H1 (cell line): Measurements from ENCODE around the gene RALGAPA1. TPM values are rescaled to one million over a fixed set of nuclear protein-coding genes. Genes with fewer than 3 reads are reported as not detected.

ENCODE experiments used
- CTCF ChIA-PET: fragments of 300-600 bp; sonication (Branson Sonifier 250); formaldehyde crosslinking; loops from one replicate; lab custom pipeline; 2021; ENCODE audit not compliant: partially characterized antibody; lab: Charles Lee
- POLR2A ChIA-PET: fragments of 300-600 bp; sonication (Branson Sonifier 250); formaldehyde crosslinking; loops from one replicate; lab custom pipeline; 2021; ENCODE audit warnings: inconsistent platforms; ENCODE audit not compliant: partially characterized antibody; lab: Charles Lee
- DNase-seq, 2 experiments: peaks; one replicate each; pipeline versions ENCODE4 v3.0.0 to v3.0.0-alpha.2; 2010 to 2022; ENCODE audit warnings: low spot score in 2 of 2, low read depth in 1 of 2, mixed read lengths in 1 of 2
- FAIRE-seq: peaks from 2 replicates; lab custom pipeline; 2011; peaks lifted over from hg19 to GRCh38; lab: Jason Lieb, UNC
- H2AFZ ChIP-seq: 2 replicates; pipeline ENCODE4 v1.8.1; 2012; ENCODE audit warnings: low read length, inconsistent platforms
- H2AK5ac ChIP-seq: 2 replicates; pipeline ENCODE4 v1.6.1; 2013; ENCODE audit warnings: low read depth, low read length
- H2BK120ac ChIP-seq: replicated peaks from 2 replicates; pipeline ENCODE3; 2013; ENCODE audit warnings: low read depth, low read length, inconsistent platforms
- H2BK12ac ChIP-seq: 2 replicates; pipeline ENCODE4 v1.6.1; 2013; ENCODE audit warnings: low read depth, low read length
- H2BK15ac ChIP-seq: 2 replicates; pipeline ENCODE4 v1.6.1; 2013; ENCODE audit warnings: low read length
- H2BK20ac ChIP-seq: 2 replicates; pipeline ENCODE4 v1.6.1; 2013; ENCODE audit warnings: low read length
- H2BK5ac ChIP-seq: 2 replicates; pipeline ENCODE4 v1.6.1; 2013; ENCODE audit warnings: low read depth, low read length
- H3K14ac ChIP-seq: 2 replicates; pipeline ENCODE4 v1.6.1; 2013; ENCODE audit warnings: inconsistent platforms; ENCODE audit not compliant: insufficient read length
- H3K18ac ChIP-seq: 2 replicates; pipeline ENCODE4 v1.6.1; 2013; ENCODE audit warnings: low read length; ENCODE audit errors: extremely low read depth
- H3K23ac ChIP-seq: 2 replicates; pipeline ENCODE4 v1.6.1; 2013; ENCODE audit warnings: inconsistent platforms; ENCODE audit not compliant: insufficient read length
- H3K23me2 ChIP-seq: 2 replicates; pipeline ENCODE4 v1.6.1; 2013; ENCODE audit warnings: low read depth, low read length
- H3K27ac ChIP-seq: 2 replicates; pipeline ENCODE4 v1.6.1; 2011; ENCODE audit warnings: low read depth, low read length, inconsistent platforms
- H3K27me3 ChIP-seq, 4 experiments: replicated peaks in 1 of 4; 1 replicate in 1 of 4; 2 replicates in 3 of 4; pipeline versions ENCODE4 v1.6.1 to v1.8.1; 2011 to 2013; ENCODE audit warnings: low read length in 3 of 4, mild to moderate bottlenecking in 3 of 4, inconsistent platforms in 2 of 4, mixed read lengths in 2 of 4, moderate library complexity in 1 of 4; ENCODE audit not compliant: control insufficient read depth in 3 of 4, insufficient read depth in 3 of 4; ENCODE audit errors: extremely low read depth in 1 of 4
- H3K36me3 ChIP-seq, 4 experiments: 2 replicates each; pipeline versions ENCODE4 v1.6.1 to v1.8.1; 2011 to 2013; ENCODE audit warnings: mild to moderate bottlenecking in 4 of 4, low read length in 3 of 4, moderate library complexity in 2 of 4, control low read depth in 1 of 4, inconsistent platforms in 1 of 4; ENCODE audit not compliant: insufficient read depth in 4 of 4, control insufficient read depth in 2 of 4
- H3K4ac ChIP-seq: replicated peaks from 2 replicates; pipeline ENCODE3; 2013; ENCODE audit warnings: low read length, low read depth, mixed read lengths, inconsistent platforms; ENCODE audit not compliant: insufficient read length
- H3K4me1 ChIP-seq, 4 experiments: replicated peaks in 1 of 4; 1 replicate in 1 of 4; 2 replicates in 3 of 4; pipeline versions ENCODE4 v1.6.1 to v1.8.1; 2011 to 2013; ENCODE audit warnings: low read length in 3 of 4, inconsistent platforms in 2 of 4, mixed read lengths in 1 of 4; ENCODE audit not compliant: insufficient read depth in 4 of 4, control insufficient read depth in 3 of 4
- H3K4me2 ChIP-seq, 2 experiments: 2 replicates each; pipeline versions ENCODE4 v1.6.1 to v1.8.1; 2011 to 2013; ENCODE audit warnings: low read depth in 2 of 2, low read length in 2 of 2, control low read depth in 1 of 2, inconsistent platforms in 1 of 2, mild to moderate bottlenecking in 1 of 2; ENCODE audit not compliant: insufficient read depth in 1 of 2
- H3K4me3 ChIP-seq, 4 experiments: fragments of 200-600, 300-600 bp in 1 of 4; sonication (generic), shearing (Covaris generic), sonication (Bioruptor Twin) in 1 of 4; 2 replicates each; pipeline versions ENCODE4 v1.5.1 to v1.8.1; 2011 to 2016; ENCODE audit warnings: low read length in 4 of 4, low read depth in 3 of 4, control low read depth in 2 of 4, inconsistent platforms in 2 of 4, mild to moderate bottlenecking in 2 of 4, mixed read lengths in 1 of 4, moderate library complexity in 1 of 4; ENCODE audit not compliant: insufficient read depth in 2 of 4; ENCODE audit errors: extremely low read depth in 1 of 4
- H3K56ac ChIP-seq: replicated peaks from 2 replicates; pipeline ENCODE3; 2013; ENCODE audit warnings: low read depth, mild to moderate bottlenecking, mixed read lengths, low read length, inconsistent platforms; ENCODE audit not compliant: insufficient read length
- H3K79me1 ChIP-seq: 2 replicates; pipeline ENCODE4 v1.6.1; 2013; ENCODE audit warnings: low read depth, low read length, control low read depth
- H3K79me2 ChIP-seq, 2 experiments: 2 replicates each; pipeline versions ENCODE4 v1.6.1 to v1.8.1; 2012 to 2013; ENCODE audit warnings: low read length in 2 of 2, mild to moderate bottlenecking in 2 of 2, inconsistent platforms in 1 of 2; ENCODE audit not compliant: insufficient read depth in 2 of 2, control insufficient read depth in 1 of 2
- H3K9ac ChIP-seq, 4 experiments: replicated peaks in 1 of 4; 1 replicate in 1 of 4; 2 replicates in 3 of 4; pipeline versions ENCODE4 v1.6.1 to v1.8.1; 2011 to 2013; ENCODE audit warnings: low read depth in 3 of 4, low read length in 3 of 4, control low read depth in 2 of 4, mild to moderate bottlenecking in 2 of 4, moderate library complexity in 2 of 4, inconsistent platforms in 1 of 4; ENCODE audit errors: extremely low read depth in 1 of 4
- H3K9me3 ChIP-seq, 2 experiments: 2 replicates each; pipeline versions ENCODE4 v1.6.1 to v1.8.1; 2012 to 2013; ENCODE audit warnings: mild to moderate bottlenecking in 2 of 2, moderate library complexity in 2 of 2, control low read depth in 1 of 2, inconsistent platforms in 1 of 2, low read depth in 1 of 2, low read length in 1 of 2, mixed read lengths in 1 of 2; ENCODE audit not compliant: insufficient read depth in 2 of 2
- H4K20me1 ChIP-seq, 2 experiments: replicated peaks in 1 of 2; 2 replicates each; pipeline versions ENCODE3 to v1.8.1; 2011 to 2013; ENCODE audit warnings: inconsistent platforms in 2 of 2, low read length in 2 of 2, mild to moderate bottlenecking in 1 of 2; ENCODE audit not compliant: insufficient read depth in 2 of 2, control insufficient read depth in 1 of 2
- H4K5ac ChIP-seq: 2 replicates; pipeline ENCODE4 v1.6.1; 2013; ENCODE audit warnings: low read length, low read depth, mixed read lengths, inconsistent platforms; ENCODE audit not compliant: insufficient read length
- H4K8ac ChIP-seq: 2 replicates; pipeline ENCODE4 v1.8.0; 2013; ENCODE audit warnings: mild to moderate bottlenecking, moderate library complexity, low read length, inconsistent platforms; ENCODE audit not compliant: insufficient read depth; ENCODE audit errors: extremely low read depth
- H4K91ac ChIP-seq: replicated peaks from 2 replicates; pipeline ENCODE3; 2013; ENCODE audit warnings: low read length, mixed read lengths, inconsistent platforms; ENCODE audit not compliant: insufficient read length
- BCL11A ChIP-seq, 2 experiments: IDR thresholded peaks; one replicate each; pipeline ENCODE4 v1.6.1; 2011; ENCODE audit warnings: low read depth in 2 of 2, low read length in 2 of 2, mild to moderate bottlenecking in 2 of 2
- EGR1 ChIP-seq: IDR thresholded peaks from 2 replicates; pipeline ENCODE4 v1.6.1; 2011; ENCODE audit warnings: low read depth, low read length, borderline replicate concordance
- GABPA ChIP-seq: IDR thresholded peaks from 2 replicates; pipeline ENCODE4 v1.6.1; 2011; ENCODE audit warnings: mild to moderate bottlenecking, low read length, moderate library complexity, borderline replicate concordance; ENCODE audit not compliant: insufficient read depth
- PHF8 ChIP-seq: fragments of 200-600 bp; sonication (generic); conservative IDR thresholded peaks from 2 replicates; pipeline ENCODE4 v1.7.1; 2012; ENCODE audit warnings: low read depth, mild to moderate bottlenecking, inconsistent platforms, low read length, moderate library complexity
- POLR2A ChIP-seq, 2 experiments: IDR thresholded peaks; 1 replicate in 1 of 2; 2 replicates in 1 of 2; pipeline ENCODE4 v1.6.1; 2011; ENCODE audit warnings: low read depth in 2 of 2, low read length in 2 of 2, mild to moderate bottlenecking in 2 of 2; ENCODE audit errors: control extremely low read depth in 1 of 2
- RFX5 ChIP-seq: IDR thresholded peaks from 2 replicates; pipeline ENCODE4 v1.6.1; 2011; ENCODE audit warnings: low read depth, low read length, improper control_type of control experiment, borderline replicate concordance
- SIRT6 ChIP-seq: IDR thresholded peaks from one replicate; pipeline ENCODE4 v1.7.1; 2012; ENCODE audit warnings: low read length, inconsistent platforms
- TBP ChIP-seq: IDR thresholded peaks from 2 replicates; pipeline ENCODE4 v1.6.1; 2011; ENCODE audit warnings: low read depth, low read length, improper control_type of control experiment
- USF2 ChIP-seq: IDR thresholded peaks from 2 replicates; pipeline ENCODE4 v1.6.1; 2011; ENCODE audit warnings: low read length, improper control_type of control experiment
- WGBS, 2 experiments: shearing (Covaris generic) in 1 of 2; methylation state at CpG; one replicate each; pipeline versions ENCODE4 v1.1.6 to v1.1.7; 2013 to 2015; ENCODE audit warnings: low lambda C conversion rate in 2 of 2, mixed read lengths in 2 of 2, inconsistent platforms in 1 of 2, low coverage in 1 of 2, missing lambda C conversion rate in 1 of 2; ENCODE audit not compliant: insufficient replicate concordance in 2 of 2, insufficient coverage in 1 of 2, insufficient read length in 1 of 2; ENCODE audit errors: extremely low coverage in 1 of 2, missing lambda C conversion rate in 1 of 2; 5-methylcytosine and 5-hydroxymethylcytosine counted together
- polyA plus RNA-seq, 7 experiments: library from polyadenylated mRNA; depleted of rRNA in 3 of 7; stranded (reverse) in 5 of 7; unstranded in 2 of 7; fragments of >200 nt in 5 of 7; fragments of 200-250 nt in 2 of 7; gene quantifications; 1 replicate in 5 of 7; 2 replicates in 1 of 7; 4 replicates in 1 of 7; pipeline versions ENCODE4 v1.2.1 to v1.2.3, GENCODE V29; 2011 to 2013; ENCODE audit warnings: missing spikeins in 2 of 7, mixed read lengths in 2 of 7
- total RNA-seq: library from RNA; stranded (reverse); fragmentation: NEBNext Ultra II Directional; extraction: Animal tissue kit (Norgen Biotek cat#: 25700); gene quantifications from 2 replicates; pipeline ENCODE4 v1.2.1, GENCODE V29; 2021

RALGAPA1 gene
- total and polyA plus RNA-seq, 2 of the 8 experiments (the other 6 are each of a cell fraction or from before 2014, with no cell fraction given), result 4.2 to 26.7 TPM

- no peaks in the 10 kb centered on the region for H3K4me1 ChIP-seq
- CTCF ChIA-PET, result no interaction called here
- no peak for DNase-seq
- 90% methylated on average over 1 of the region's 1 CpG; no CpG with 5 or more reads in 1 of the 2 experiments for WGBS, 2 experiments
- H3K4ac ChIP-seq, result no peak overlapping the region
- no peak overlapping the region for H3K27ac ChIP-seq
- H2BK12ac ChIP-seq, result no peak overlapping the region
- H3K27me3 ChIP-seq, result no peaks in the 10 kb centered on the region
- H3K56ac ChIP-seq, result no peak overlapping the region
- no peak overlapping the region for H2BK15ac ChIP-seq
- no peaks in the 10 kb centered on the region; a peak in 1 of 8 replicates for H3K36me3 ChIP-seq
- H4K5ac ChIP-seq, result no peak overlapping the region
- H3K18ac ChIP-seq, result no peak overlapping the region
- no peak overlapping the region for H4K8ac ChIP-seq
- no peaks in the 10 kb centered on the region for H3K79me2 ChIP-seq
- no peak for TF ChIP-seq SIRT6
- no peak for TF ChIP-seq TBP
- TF ChIP-seq GABPA, result no peak
- no peak for TF ChIP-seq EGR1
- no peak for TF ChIP-seq USF2
- TF ChIP-seq RFX5, result no peak
- TF ChIP-seq POLR2A (IDR thresholded peaks at IDR 0.05; ENCODE audit: control extremely low read depth in 1 of 2, low read depth in 2 of 2, low read length in 2 of 2), result no peak
- TF ChIP-seq BCL11A (IDR thresholded peaks at IDR 0.05; ENCODE audit: low read depth in 2 of 2, low read length in 2 of 2), result no peak
- TF ChIP-seq PHF8, result no peak
- no peak overlapping the region for H3K4me2 ChIP-seq
- no peak overlapping the region for H2AK5ac ChIP-seq
- no peak overlapping the region for H2AFZ ChIP-seq
- POLR2A ChIA-PET, result no interaction called here
- no peak overlapping the region for H3K23ac ChIP-seq
- no peak for FAIRE-seq
- H3K9ac ChIP-seq, result no peak overlapping the region
- no peak overlapping the region for H3K14ac ChIP-seq
- H2BK5ac ChIP-seq, result no peak overlapping the region
- no peaks in the 10 kb centered on the region for H3K79me1 ChIP-seq
- H3K9me3 ChIP-seq, result no peaks in the 10 kb centered on the region
- H4K91ac ChIP-seq, result no peak overlapping the region
- H3K4me3 ChIP-seq, result no peak overlapping the region
- H4K20me1 ChIP-seq, result peaks cover 0 to 2% of the 10 kb centered on the region in 2 experiments
- H2BK20ac ChIP-seq, result no peak overlapping the region
- H3K23me2 ChIP-seq, result no peaks in the 10 kb centered on the region
- no peak overlapping the region for H2BK120ac ChIP-seq
Observed at GRCh38 chr14:35742032-35742371, 67.1 kb downstream of the RALGAPA1 start.
